Nephron (organoid): ENCODE data around the gene FSTL4.

Experiments
- H3K27ac Mint-ChIP-seq, 3 experiments: 2 replicates each; pipeline ENCODE4 v1.8.0; 2020; ENCODE audit warnings: mixed read lengths in 3 of 3, mild to moderate bottlenecking in 2 of 3, moderate library complexity in 1 of 3
- H3K27me3 Mint-ChIP-seq: 2 replicates; pipeline ENCODE4 v1.8.0; 2021; ENCODE audit warnings: low read depth, mild to moderate bottlenecking, moderate library complexity, mixed read lengths
- H3K36me3 Mint-ChIP-seq: 2 replicates; pipeline ENCODE4 v1.8.0; 2020; ENCODE audit warnings: low read depth, mixed read lengths
- H3K4me1 Mint-ChIP-seq: 2 replicates; pipeline ENCODE4 v1.8.0; 2020; ENCODE audit warnings: mixed read lengths
- H3K4me3 Mint-ChIP-seq, 3 experiments: 2 replicates each; pipeline ENCODE4 v1.8.0; 2020; ENCODE audit warnings: mild to moderate bottlenecking in 3 of 3, mixed read lengths in 3 of 3, moderate library complexity in 2 of 3
- H3K9me3 Mint-ChIP-seq: 2 replicates; pipeline ENCODE4 v1.8.0; 2020; ENCODE audit warnings: mixed read lengths
- CTCF ChIP-seq, 3 experiments: fragments of 200-600 bp; sonication (generic); IDR thresholded peaks; one replicate each; pipeline ENCODE4 v1.5.0; 2021; ENCODE audit warnings: antibody characterized with exemption in 3 of 3; ENCODE audit not compliant: unreplicated experiment in 3 of 3

The FSTL4 gene

GRCh38 chr5:133503511-133503910 is 108.8 kb downstream of the FSTL4 start:
- Mint-ChIP-seq H3K4me3 (no peak overlapping the region), H3K27ac (no peak overlapping the region), H3K36me3 (no peaks in the 10 kb centered on the region), H3K4me1 (no peaks in the 10 kb centered on the region), H3K9me3 (no peaks in the 10 kb centered on the region), H3K27me3 (peaks cover 17% of the 10 kb centered on the region)
- no peak for TF ChIP-seq CTCF (IDR thresholded peaks at IDR 0.05; ENCODE audit: unreplicated experiment in 3 of 3)

- no peak for TF ChIP-seq CTCF (IDR thresholded peaks at IDR 0.05; ENCODE audit: unreplicated experiment in 3 of 3)
- H3K27me3 Mint-ChIP-seq, result peaks cover 27% of the 10 kb centered on the region
- H3K27ac Mint-ChIP-seq, result no peak overlapping the region
- H3K36me3 Mint-ChIP-seq, result no peaks in the 10 kb centered on the region
- no peaks in the 10 kb centered on the region for H3K9me3 Mint-ChIP-seq
- no peaks in the 10 kb centered on the region for H3K4me1 Mint-ChIP-seq
- no peak overlapping the region for H3K4me3 Mint-ChIP-seq
Measured at GRCh38 chr5:133499895-133500294, 112.4 kb downstream of the FSTL4 start.

GRCh38 chr5:133497608-133498348 is 114.6 kb downstream of the FSTL4 start:
- no peak for TF ChIP-seq CTCF (IDR thresholded peaks at IDR 0.05; ENCODE audit: unreplicated experiment in 3 of 3)
- Mint-ChIP-seq H3K36me3 (no peaks in the 10 kb centered on the region), H3K27me3 (peaks cover 26% of the 10 kb centered on the region), H3K9me3 (no peaks in the 10 kb centered on the region), H3K4me1 (no peaks in the 10 kb centered on the region), H3K4me3 (no peak overlapping the region), H3K27ac (no peak overlapping the region)

GRCh38 chr5:133496631-133497030 is 115.7 kb downstream of the FSTL4 start:
- Mint-ChIP-seq H3K36me3 (no peaks in the 10 kb centered on the region), H3K27ac (no peak overlapping the region), H3K9me3 (no peaks in the 10 kb centered on the region), H3K4me1 (no peaks in the 10 kb centered on the region), H3K27me3 (peaks cover 22% of the 10 kb centered on the region), H3K4me3 (no peak overlapping the region)
- TF ChIP-seq CTCF (IDR thresholded peaks at IDR 0.05; ENCODE audit: unreplicated experiment in 3 of 3), result no peak

GRCh38 chr5:133494923-133495246 is 117.5 kb downstream of the FSTL4 start:
- no peaks in the 10 kb centered on the region for H3K36me3 Mint-ChIP-seq
- no peak for TF ChIP-seq CTCF (IDR thresholded peaks at IDR 0.05; ENCODE audit: unreplicated experiment in 3 of 3)
- no peak overlapping the region for H3K4me3 Mint-ChIP-seq
- no peaks in the 10 kb centered on the region for H3K4me1 Mint-ChIP-seq
- H3K27ac Mint-ChIP-seq, result no peak overlapping the region
- H3K9me3 Mint-ChIP-seq, result peaks cover 9% of the 10 kb centered on the region
- peaks cover 21% of the 10 kb centered on the region for H3K27me3 Mint-ChIP-seq

- Mint-ChIP-seq H3K27me3 (peaks cover 21% of the 10 kb centered on the region), H3K4me1 (no peaks in the 10 kb centered on the region), H3K27ac (no peak overlapping the region), H3K36me3 (no peaks in the 10 kb centered on the region), H3K4me3 (no peak overlapping the region), H3K9me3 (peaks cover 10% of the 10 kb centered on the region)
- TF ChIP-seq CTCF (IDR thresholded peaks at IDR 0.05; ENCODE audit: unreplicated experiment in 3 of 3), result no peak
Measured at GRCh38 chr5:133494232-133494922, 118.0 kb downstream of the FSTL4 start.
